ENCODE measurements around the gene CER1.

CER1 gene

GRCh38 chr9:14722391-14723035 lies at the start of gene CER1:
Gene CER1 (minus strand): TSS chr9:14722733. CDS start chr9:14722672, 61 bp downstream.
- no peak for DNase-seq

GRCh38 chr9:14770592-14770991 lies 48.1 kb upstream of the CER1 start:
- no peak for DNase-seq

GRCh38 chr9:14769230-14769571 lies 46.7 kb upstream of the CER1 start:
- peak in 2 of 58 donors; percentile 2 to 8 for DNase-seq

GRCh38 chr9:14768405-14769229 lies 46.1 kb upstream of the CER1 start:
- peak in 4 of 58 donors; percentile 1 to 38 (median 20) for DNase-seq

- no peak for DNase-seq
These were observed 43.8 kb upstream of the CER1 start for GRCh38 chr9:14766299-14766698.

GRCh38 chr9:14761584-14761983 lies 39.1 kb upstream of the CER1 start:
- no peak for DNase-seq

GRCh38 chr9:14760060-14760459 lies 37.5 kb upstream of the CER1 start:
- no peak for DNase-seq

GRCh38 chr9:14756291-14756690 lies 33.8 kb upstream of the CER1 start:
- no peak for DNase-seq

- DNase-seq = no peak
These were observed 30.3 kb upstream of the CER1 start for GRCh38 chr9:14752871-14753270.

- DNase-seq = no peak
These were observed 29.7 kb upstream of the CER1 start for GRCh38 chr9:14752271-14752670.

GRCh38 chr9:14750821-14751220 lies 28.3 kb upstream of the CER1 start:
- DNase-seq = no peak

GRCh38 chr9:14749741-14750211 lies 27.2 kb upstream of the CER1 start:
- DNase-seq = peak in 2 of 58 donors; percentile 2 to 4

GRCh38 chr9:14748373-14748772 lies 25.8 kb upstream of the CER1 start:
- no peak for DNase-seq

- DNase-seq = no peak
These were observed 24.6 kb upstream of the CER1 start for GRCh38 chr9:14747111-14747510.

- no peak for DNase-seq
These were observed 24.1 kb upstream of the CER1 start for GRCh38 chr9:14746626-14747025.

- DNase-seq = no peak
These were observed 22.2 kb upstream of the CER1 start for GRCh38 chr9:14744768-14745167.

- DNase-seq = no peak
These were observed 18.8 kb upstream of the CER1 start for GRCh38 chr9:14741369-14741768.

GRCh38 chr9:14733133-14733532 lies 10.6 kb upstream of the CER1 start:
- no peak for DNase-seq

GRCh38 chr9:14731294-14731981 lies 8.9 kb upstream of the CER1 start:
- no peak for DNase-seq

GRCh38 chr9:14730461-14730898 lies 7.9 kb upstream of the CER1 start:
- peak in 3 of 58 donors; percentile 4 to 19 (median 6) for DNase-seq

GRCh38 chr9:14723301-14723700 lies 768 bp upstream of the CER1 start:
- no peak for DNase-seq

Measured in anterior cingulate cortex (tissue), 58 donors.